Colon (tissue), 2 donors: ENCODE measurements around the gene ADCY3.

ENCODE experiments used
- FAIRE-seq: peaks from 2 replicates; lab custom pipeline; 2012; peaks lifted over from hg19 to GRCh38; lab: Jason Lieb, UNC
- donor health status: control.
- donor health status: control.

ADCY3 gene

DNA sequence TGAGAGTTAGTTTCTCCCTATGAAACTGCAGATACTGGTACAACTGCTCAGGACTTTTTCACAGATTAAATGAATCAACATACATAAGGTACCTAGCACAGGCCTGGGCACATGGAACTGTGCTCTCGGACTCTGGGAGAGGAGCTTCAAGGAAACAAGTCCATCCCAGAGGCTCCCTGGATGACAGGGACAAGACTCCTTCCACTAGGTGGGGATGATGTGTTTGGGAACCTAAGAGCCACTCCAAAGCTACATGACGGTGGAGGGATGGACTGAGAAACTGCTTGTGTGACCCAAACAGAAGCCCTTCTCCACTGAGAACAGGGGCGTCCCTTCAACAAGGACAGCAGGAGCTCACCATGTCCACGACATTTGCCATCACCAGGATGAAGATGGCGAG, 89.7 kb downstream of the ADCY3 start:
- no peak for FAIRE-seq

DNA sequence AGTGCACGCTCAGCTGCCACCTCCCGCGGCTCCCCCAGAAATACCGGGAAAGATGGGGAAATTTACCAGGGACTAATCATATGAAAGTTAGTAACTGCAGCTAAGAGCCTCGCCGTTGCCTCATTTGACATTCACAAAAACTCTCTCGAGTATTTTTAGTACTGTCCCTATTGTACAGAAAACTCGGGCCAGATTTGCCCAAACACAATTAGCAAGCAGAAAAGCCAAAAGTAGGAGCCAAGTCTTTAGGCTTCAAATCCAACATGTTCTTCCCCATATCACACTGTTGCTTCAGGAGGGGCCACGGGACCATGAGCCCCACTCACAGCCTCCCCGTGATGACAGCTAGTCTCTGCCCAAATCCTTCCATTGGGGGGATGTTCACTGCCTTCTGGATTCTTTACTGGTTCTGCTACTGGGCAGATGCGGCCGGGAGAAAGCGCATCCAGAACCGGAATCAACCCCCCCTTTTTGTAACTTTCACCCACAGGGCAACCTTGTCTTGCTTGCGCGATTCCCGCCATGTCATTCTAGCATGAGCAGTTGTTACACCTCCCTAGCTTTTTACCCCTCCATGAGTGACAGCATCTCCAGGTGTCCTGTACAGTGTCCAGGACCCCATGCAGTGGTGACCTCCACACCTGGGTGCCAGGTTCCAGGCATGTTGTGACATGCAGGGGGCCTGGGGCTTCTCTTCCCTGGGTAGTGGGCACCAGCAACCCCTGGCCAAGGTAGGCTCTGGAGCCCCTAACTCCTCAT, 91.6 kb downstream of the ADCY3 start:
- no peak for FAIRE-seq

DNA sequence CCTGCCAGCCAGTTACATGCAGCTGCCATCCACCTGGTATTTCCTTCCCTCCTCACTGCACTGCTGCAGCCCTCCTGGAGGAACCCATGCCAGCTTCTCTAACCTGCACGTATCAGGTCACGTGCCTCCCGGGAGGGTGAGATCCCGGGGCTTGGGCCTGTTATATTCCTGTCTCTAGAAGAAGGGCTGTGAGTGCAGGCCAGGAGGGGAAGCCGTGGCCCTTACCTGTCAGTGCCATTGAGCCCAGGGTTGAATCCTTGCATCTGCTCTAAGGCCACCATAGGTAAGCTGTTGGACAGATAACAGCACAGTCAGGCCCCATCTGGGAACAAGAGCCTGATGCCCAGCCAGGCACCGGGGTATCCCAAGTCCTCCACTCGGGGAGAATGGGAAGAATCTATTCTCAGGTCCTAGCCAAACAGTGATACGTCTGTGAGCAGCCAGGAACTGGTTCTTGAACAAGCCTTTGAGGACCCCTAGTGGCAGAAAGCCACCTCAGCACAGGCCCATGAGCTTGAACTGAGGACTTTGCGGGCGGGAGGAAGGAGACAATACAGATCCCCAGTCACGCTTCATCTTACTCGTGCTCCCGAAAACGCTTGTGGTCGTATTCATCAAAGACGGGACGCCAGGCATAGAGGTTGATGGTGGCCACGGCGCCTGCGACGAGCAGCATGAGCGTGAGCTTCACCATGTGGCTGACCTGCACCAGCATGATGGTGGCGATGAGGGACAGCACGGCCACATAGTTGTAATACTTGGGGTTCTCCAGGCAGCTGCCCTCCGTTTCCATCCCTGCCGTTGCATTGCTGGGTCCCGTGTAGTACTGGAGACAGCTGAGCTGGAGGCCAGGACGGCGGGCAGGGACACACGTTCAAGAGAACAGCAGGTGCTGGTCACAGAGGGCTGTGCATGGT, 92.5 kb downstream of the ADCY3 start:
- FAIRE-seq, result no peak

DNA sequence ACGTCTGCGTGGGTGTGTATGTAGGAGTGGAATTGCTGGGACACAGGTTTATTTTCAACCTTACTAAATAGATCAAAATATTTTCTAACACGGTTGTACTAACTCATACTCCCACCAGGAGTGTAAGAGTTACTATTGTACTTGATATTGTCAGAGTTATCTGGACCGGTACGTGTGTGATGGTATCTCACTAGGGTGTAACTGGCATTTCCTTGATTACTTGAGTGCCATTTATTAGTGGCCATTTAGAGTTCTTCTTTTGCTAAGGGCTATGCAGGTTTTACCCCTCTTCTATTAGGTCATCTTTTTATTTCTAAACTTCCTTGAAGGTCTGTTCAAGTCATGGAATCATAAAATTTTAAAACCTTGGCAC, 93.3 kb downstream of the ADCY3 start:
- FAIRE-seq, result no peak

DNA sequence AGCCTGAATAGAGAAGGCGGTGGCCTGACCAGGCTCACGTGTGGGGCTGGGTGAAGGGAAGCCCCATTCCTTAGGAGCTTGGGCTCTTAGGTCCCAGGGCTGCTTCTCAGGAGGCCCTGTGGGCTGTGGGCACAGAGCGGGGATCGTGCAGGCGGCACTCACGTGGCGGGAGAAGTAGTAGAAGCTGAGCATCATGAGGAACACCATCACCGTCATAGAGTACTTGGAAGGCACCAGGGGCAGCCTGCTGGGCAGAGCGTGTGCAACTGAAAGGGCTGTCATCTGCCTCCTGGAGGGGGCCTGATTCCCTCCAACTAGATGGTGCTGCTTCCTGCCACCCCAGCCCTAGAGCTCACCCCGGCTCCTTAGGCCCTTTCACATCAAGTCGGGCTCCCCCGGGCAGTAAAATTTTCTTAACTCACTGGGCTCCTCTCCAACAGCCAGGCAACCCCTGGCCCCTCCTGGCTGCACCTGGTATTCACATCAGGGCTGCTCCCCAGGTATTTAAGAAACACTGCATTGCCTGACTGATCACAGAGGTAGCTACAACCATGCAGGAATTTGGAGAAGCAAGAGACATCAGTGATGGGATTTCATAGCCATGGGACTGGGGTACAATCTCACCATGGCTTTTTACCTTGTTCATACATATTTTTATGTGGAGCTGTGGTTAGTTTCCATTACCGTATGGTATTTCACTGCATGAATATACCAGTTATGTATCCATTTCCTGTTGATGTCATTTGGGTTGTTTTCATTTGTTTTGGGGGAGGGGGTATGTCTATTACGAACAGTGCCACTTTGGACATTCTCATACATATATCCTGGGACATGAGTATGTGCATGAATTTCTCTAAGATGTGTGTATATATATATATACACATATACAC, 93.9 kb downstream of the ADCY3 start:
- FAIRE-seq, result no peak

DNA sequence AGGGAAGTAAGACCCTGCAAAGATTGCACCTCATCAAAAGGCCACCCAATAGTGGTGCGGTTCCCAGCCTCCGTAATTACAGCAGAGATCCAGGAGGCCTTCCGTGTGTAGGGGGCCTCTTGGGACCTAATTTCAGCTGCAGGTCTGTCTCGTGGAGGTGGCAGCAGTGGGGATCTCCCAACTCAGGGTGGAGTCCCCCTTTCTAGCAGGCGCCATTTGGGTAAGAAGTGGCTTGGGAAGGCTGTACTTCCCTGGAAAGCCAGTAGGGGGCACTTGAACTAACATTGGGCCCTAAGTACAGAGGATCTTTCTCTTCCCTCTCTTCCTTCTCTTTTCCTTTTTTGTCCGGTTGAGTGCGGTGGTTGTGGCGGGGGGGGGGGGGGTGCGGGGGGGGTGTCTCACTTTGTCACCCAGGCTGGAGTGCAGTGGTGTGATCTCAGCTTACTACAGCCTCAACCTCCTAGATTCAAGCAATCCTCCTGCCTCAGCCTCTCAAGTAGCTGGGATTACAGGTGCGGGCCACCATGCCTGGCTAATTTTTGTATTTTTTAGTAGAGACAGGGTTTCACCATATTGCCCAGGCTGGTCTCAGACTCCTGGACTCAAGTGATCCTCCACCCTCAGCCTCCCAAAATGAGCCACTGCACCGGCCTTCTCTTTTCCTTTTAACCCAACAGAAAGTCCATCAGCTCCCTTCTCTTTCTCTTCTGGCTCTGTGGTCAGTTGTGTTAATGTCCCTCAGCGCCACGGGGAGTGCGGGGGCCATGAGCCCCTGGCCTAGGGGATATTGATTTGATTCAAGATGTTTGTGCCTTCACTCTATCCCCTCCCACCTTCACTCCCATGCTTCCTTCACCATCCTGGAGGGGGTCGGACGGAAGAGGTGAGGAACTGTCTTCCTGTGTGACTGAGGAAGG, 94.8 kb downstream of the ADCY3 start:
- FAIRE-seq, result no peak

DNA sequence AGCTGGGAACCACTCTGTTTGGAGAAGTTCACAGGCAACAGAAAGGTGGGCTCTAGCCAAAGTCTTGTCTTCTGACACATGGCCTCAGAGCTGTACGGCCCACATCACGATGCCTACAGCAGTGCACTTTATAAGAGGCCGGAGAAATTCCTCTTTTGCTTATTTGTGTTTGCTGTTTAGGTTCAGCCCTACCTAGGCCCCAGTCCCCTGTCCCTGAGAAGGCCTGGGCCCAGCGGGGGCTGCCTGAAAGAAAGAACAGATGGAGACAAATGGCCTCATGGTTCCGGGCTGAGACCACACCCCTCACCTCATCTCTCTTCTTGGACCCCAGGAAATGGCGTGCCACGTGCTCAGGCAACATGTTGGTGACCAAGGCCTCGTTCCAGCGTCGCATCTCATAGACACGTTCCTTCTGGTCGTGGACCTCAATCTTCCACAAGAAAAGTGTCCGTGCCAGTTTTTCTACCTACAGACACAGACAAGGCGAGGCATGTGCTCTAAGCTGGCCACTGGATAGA, 95.9 kb downstream of the ADCY3 start:
- FAIRE-seq, result no peak

DNA sequence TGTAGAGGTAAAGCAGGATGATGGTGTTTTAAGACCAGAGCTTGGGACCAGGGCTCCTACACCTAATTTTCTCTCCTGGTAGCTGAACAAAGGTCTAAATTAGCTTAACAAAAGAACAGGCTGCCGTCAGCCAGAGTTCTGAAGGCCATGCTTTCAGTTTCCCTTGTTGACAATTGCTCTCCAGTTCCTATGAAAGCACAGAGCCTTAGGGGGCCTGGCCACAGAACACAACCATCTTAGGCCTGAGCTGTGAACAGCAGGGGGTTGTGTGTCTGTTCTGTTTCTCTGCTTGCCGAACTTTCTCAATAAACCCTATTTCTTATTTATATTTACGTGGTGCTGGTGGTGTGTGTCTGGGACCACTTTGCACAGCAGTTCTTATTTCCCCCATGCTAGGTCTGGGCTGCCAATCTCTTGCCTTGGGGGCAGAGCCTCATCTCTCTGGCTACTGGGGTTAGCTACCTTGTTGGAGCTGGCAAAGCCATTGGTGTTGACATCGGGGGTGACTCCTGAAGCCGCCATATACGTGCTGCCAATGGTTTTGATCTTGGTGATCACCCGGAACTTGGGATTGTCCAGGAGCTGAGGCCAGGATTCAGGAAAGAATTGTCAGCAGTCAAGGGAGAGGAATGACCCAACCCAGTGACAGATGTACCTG, 97.9 kb downstream of the ADCY3 start:
- no peak for FAIRE-seq

DNA sequence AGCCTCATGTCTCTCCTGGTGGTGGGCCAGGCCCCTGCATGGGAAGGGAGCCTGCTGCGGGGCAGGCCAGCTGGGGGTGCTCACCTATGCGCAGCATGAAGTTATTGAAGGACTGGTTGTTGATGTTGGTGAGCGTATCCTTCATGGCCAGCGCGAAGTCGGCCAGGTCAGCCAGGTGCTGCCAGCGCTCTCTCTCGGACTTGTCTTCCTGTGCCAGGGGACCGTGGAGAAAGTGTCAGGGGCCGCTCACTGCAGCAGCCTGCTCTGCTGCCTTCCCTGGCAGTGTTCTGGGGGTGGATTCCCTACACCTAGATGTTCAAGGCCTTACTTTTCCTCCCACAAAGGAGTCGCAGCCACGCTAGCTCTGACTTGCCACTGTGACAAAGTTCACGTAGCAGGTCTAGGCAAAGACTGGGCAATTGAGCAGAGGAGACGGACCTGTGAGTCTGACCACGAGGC, 98.6 kb downstream of the ADCY3 start:
- no peak for FAIRE-seq

DNA sequence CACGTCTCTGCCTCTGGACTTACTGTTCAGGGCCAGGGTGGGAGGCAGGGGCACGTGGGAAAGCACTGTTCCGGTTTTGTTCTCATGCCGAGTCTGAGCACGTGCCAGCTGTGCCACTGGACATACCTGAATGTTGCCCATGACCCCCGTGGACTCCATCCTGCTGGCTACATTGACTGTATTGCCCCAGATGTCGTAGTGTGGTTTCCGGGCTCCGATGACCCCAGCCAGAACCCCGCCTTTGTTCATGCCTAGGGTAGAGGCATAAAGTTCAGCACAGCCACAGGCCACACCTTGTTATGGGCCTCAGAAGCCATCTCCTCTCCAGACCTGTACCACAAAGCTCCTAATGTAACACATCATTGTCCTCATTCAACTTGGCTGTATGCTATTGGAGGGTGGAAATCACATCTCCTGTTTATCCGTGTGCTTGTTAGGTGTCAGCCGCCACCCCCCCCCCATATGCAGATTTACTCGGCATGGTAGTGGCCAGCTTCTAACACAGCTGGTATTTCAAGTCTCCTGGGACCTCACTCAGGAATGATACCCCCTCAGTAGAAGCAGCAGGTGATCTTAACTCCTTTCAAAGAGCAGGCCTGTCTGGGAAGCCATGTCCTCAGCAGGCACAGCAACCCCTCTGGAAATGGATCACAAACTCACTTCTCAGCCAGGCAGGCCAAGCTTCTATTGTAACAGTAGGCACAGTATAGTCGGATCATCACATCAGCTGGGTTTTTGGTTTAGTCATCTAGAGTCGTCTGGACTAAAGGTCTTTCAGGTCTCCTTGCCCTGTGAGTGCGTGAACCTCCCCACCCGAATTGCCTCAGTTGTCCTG, 99.2 kb downstream of the ADCY3 start:
- no peak for FAIRE-seq

DNA sequence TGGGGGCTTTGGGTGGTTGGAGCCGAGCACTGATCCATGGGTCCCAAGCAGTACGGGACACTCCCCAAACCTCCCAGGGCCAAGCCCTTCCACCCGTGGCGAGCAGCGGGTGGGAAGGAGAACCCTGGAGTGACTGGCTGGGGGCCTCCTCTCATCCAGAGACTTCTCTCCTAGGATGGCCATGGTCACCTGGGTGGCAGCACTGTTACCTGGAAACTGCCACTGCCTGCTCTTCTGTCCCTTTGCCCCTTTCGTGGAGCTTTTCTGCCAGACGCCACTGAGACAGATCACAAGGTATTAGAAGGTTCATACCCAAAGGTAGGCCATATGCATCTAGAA, 99.9 kb downstream of the ADCY3 start:
- no peak for FAIRE-seq

DNA sequence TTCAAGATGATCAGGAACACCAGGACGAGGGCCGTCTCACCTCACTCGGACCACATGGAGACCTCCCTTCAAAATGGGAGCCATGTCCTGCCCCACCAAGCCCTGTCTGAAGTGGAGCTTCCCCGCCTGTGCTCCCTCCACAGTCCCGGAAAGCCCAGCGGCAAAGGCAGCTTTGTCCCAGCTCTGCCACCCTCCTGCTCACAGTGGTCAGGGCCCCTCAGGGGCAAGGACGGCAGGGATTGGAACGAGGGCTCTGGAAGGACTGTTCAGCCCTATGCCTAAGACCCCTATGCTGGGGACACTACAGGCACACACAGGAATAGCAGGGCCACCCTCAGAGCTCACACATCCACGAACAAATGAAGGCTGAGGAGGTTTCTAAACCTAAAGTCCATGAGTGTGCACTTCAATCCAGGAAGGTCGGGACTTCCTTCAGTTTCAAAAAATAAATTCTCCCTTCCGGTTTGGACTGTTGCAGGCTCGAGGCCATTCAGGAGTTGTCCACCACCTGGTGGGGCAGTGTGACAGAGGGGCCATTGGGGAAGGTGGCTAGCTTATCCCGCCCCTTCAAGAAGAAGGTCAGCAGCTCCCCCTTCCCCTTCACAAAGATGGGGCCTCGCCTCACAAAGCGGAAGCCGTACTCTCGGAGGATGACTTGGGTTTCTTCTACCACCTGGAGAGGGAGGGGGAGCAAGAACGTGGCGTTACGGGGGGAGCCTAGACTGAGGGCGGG, 100.4 kb downstream of the ADCY3 start:
- no peak for FAIRE-seq

DNA sequence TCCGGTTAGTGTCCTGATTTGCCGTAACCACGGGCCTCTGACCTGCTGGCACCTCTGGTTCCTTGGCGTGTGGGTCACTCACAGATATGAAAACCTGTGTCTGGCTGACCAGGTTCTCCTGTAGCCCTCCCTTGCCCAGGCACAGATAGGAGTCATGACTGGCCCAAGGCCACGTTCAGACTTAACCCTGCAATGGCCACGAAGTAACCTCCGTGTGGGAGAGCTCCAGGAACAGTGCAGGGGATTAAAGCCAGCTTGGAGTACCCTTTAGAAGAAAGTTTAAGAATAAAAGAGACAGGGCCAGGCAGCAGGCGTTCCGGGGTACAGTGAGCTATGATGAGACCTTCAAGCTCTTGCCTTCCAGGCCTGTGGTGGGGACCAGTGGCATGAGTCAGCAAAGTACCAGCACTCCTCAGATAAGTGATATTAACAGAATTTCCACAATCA, 101.3 kb downstream of the ADCY3 start:
- FAIRE-seq, result no peak

DNA sequence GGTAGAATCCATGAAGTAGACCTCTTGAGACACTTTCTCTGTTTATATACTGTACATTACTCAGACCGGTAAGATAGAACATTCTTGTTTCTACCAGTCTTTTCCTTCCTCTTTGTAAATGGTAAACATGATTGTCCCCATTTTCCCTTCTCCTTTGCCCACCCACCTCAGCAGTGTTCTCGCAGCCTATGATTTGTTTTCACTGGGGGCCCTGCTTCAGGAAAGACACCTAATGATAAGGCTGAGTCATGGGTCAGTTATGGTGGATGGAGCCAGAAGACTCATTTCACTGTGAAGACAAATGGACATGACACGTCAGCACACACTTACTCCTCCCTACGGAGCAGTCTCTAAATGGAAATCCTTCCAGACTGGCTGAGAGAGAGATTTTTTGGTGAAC, 103.2 kb downstream of the ADCY3 start:
- no peak for FAIRE-seq

DNA sequence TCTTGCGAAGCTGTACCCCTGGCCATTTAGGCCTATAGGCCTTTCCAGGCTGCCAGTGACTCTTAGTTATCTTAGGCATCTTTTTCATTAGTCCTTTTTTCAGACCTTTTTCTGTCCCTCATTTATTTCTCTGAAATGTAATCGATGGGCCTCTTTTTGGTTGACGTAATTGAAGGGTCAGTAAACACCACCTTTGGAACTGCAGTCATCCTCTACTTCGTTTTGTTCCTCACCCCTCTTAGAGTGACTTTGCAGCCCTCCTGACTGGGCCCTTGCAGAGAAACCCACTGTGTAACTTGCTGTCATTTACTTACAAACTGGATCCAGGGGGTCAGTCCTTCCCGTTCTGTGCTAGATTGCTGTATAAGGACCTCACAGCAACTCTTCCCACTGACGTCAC, 103.6 kb downstream of the ADCY3 start:
- no peak for FAIRE-seq

DNA sequence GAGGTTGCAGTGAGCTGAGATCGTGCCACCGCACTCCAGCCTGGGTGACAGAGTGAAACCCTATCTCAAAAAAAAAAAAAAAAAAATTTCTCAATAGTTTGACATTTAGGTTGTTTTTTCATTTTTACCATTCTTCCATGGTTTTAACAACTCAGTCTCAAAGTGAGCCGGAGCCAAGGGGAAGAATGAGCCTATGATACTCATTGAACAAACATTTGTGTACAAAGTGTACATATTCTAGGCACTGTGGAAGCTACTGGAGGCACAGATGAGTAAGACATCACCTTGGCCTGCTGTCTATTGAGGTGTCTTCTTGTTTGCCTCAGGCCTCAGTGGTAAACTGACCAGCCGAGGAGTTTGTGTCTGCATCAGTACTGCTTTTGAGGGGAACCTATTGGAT, 104.9 kb downstream of the ADCY3 start:
- no peak for FAIRE-seq

DNA sequence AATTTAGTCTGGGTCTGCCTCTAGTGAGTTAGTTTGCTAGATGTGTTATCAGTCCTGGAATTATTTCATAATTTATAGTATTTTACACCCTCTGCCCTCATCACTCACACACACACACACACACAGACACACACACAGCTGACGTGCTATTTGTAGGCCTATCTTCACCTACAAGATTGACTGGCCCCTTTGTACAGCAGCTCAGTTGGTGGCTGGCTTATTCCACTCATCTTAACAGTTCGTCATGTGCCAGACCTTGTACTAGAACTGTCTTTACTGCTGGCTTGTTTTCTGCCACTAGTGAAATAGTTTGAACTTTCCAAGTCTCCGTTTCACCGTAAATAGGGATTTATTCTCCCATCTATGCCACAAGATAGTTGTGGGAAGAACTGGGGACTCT, 105.5 kb downstream of the ADCY3 start:
- FAIRE-seq, result no peak

DNA sequence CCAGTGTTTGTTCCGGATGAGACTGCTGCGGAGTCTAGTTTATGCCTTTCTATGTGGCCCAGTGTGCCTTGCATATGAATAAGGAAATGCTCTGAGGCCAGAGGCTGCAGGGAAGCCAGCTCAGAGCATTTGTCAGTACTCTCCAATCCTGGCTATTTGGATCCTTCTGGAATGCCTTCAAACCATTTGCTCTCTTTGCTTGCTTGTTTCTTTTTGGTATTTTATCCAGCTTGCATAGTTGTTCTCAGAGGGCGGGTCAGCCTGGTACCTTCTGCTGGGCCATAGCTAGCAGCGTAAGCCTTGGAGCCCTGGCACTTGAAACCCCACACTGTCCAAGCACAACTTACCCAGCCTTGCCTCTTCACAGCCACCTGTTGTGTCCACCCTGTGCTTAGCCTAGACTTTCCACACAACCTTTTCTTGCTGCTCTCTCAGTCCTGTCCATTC, 106.3 kb downstream of the ADCY3 start:
- no peak for FAIRE-seq
